Panc1 (cell line): ENCODE measurements around the gene WASF2.

Source experiments
- TCF7L2 ChIP-seq: IDR thresholded peaks from 2 replicates; pipeline ENCODE4 v1.6.1; 2011; ENCODE audit warnings: mild to moderate bottlenecking, low read depth, low read length, inconsistent platforms
- TF ChIP-seq, protein P1 (sequence below): fragments of 450-650 bp; IDR thresholded peaks from 2 replicates; pipeline ENCODE4 v1.5.1; 2017; ENCODE audit warnings: mild to moderate bottlenecking

DNA sequence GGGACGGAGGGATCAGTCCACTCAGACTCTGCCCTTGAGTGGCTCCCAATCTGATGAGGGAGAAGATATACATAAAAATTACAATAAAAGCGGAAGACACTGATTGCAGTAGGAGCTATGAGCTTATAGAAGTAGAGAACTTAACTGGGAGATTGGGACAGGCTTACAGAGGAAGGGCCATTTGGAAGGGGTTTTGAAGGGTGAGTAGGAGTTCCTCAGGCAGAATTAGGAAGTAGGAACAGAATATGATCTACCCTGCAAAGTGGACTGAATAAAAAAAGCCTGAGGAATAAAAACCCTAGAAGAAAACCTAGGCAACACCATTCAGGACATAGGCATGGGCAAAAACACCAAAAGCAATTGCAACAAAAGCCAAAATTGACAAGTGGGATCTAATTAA lies 9.2 kb upstream of the WASF2 start:
- TF ChIP-seq, protein P1, sequence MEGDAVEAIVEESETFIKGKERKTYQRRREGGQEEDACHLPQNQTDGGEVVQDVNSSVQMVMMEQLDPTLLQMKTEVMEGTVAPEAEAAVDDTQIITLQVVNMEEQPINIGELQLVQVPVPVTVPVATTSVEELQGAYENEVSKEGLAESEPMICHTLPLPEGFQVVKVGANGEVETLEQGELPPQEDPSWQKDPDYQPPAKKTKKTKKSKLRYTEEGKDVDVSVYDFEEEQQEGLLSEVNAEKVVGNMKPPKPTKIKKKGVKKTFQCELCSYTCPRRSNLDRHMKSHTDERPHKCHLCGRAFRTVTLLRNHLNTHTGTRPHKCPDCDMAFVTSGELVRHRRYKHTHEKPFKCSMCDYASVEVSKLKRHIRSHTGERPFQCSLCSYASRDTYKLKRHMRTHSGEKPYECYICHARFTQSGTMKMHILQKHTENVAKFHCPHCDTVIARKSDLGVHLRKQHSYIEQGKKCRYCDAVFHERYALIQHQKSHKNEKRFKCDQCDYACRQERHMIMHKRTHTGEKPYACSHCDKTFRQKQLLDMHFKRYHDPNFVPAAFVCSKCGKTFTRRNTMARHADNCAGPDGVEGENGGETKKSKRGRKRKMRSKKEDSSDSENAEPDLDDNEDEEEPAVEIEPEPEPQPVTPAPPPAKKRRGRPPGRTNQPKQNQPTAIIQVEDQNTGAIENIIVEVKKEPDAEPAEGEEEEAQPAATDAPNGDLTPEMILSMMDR = no peak
- no peak for TF ChIP-seq TCF7L2
